Ectodermal cell (in vitro differentiated cells): ENCODE measurements around the gene UMAD1.

Source experiments
- H3K27ac ChIP-seq: 2 replicates; pipeline ENCODE4 v1.7.0; 2013; ENCODE audit warnings: mild to moderate bottlenecking, low read depth, low read length; ENCODE audit not compliant: insufficient read depth, poor library complexity, severe bottlenecking
- H3K27me3 ChIP-seq: 2 replicates; pipeline ENCODE4 v1.7.0; 2013; ENCODE audit warnings: mild to moderate bottlenecking, low read length; ENCODE audit not compliant: insufficient read depth, control insufficient read depth, poor library complexity, severe bottlenecking
- H3K36me3 ChIP-seq: one replicate; pipeline ENCODE4 v1.7.0; 2013; ENCODE audit warnings: low read length; ENCODE audit not compliant: control insufficient read depth, insufficient read depth
- H3K4me1 ChIP-seq: one replicate; pipeline ENCODE4 v1.7.0; 2013; ENCODE audit warnings: low read length; ENCODE audit not compliant: control insufficient read depth, insufficient read depth
- H3K4me3 ChIP-seq: 2 replicates; pipeline ENCODE4 v1.7.0; 2013; ENCODE audit warnings: low read depth, low read length, control low read depth; ENCODE audit not compliant: insufficient read depth
- H3K9me3 ChIP-seq: 2 replicates; pipeline ENCODE4 v1.7.0; 2013; ENCODE audit warnings: mild to moderate bottlenecking, low read length, moderate library complexity; ENCODE audit not compliant: control insufficient read depth
- WGBS, 2 experiments: methylation state at CpG; one replicate each; pipeline ENCODE4 v1.1.7; 2013; ENCODE audit warnings: missing lambda C conversion rate in 2 of 2; 5-methylcytosine and 5-hydroxymethylcytosine counted together

Gene UMAD1

DNA sequence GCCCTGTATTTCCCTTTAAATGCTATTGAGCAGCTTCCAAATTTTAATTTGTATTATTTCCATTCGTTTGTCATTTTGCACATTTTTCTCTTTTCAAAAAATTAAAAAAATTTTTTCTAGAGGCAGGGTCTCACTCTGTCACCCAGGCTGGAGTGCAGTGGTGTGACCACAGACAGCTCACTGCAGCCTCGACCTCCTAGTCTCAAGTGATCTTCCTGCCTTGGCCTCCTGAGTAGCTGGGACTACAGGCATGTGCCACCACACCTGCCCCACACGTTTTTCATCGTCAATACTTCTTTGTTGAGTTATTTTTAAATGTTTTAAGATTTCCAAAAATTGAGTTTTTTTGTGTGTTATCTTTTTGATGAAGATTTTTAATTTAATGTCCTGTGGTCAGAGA, 73.2 kb downstream of the UMAD1 start:
- H3K4me3 ChIP-seq: no peak overlapping the region
- H3K9me3 ChIP-seq: no peaks in the 10 kb centered on the region
- no peaks in the 10 kb centered on the region for H3K27me3 ChIP-seq
- no peaks in the 10 kb centered on the region for H3K36me3 ChIP-seq
- peaks cover 3% of the 10 kb centered on the region for H3K4me1 ChIP-seq
- WGBS, 2 experiments: 82 to 87% methylated on average over 4 of the region's 4 CpGs
- H3K27ac ChIP-seq: no peak overlapping the region

DNA sequence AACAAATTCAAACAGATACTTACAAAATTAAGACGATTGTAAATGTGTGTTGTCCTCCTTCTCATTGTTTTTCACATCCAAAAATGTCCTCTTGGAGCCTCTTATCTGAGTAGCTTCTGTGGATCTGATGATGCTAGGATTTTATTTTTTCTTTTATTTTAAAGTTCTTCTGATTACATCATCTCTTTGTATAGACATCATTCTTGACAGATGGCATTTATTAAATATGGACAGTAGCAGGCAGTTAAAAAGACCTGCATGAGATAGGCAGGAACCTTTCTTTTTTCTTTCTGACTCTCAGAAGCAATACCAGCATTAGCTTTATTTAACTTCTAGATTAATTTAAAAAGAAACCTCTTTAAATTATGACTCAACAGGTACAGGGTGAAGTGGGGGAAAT, 77.9 kb downstream of the UMAD1 start, which contains the start of gene RPA3:
Gene RPA3 (minus strand): TSS at position 116 of the 400 bp plus-strand sequence. CDS start 78,189 bp downstream, outside the sequence.
- Histone ChIP-seq H3K27me3 (no peaks in the 10 kb centered on the region), H3K36me3 (no peaks in the 10 kb centered on the region), H3K9me3 (no peaks in the 10 kb centered on the region), H3K4me3 (no peak within 1 kb of the TSS), H3K4me1 (no peaks in the 10 kb centered on the region), H3K27ac (no peak within 1 kb of the TSS)
- WGBS, 2 experiments: 100% methylated on average over 1 of the region's 1 CpG; no CpG with 5 or more reads in 1 of the 2 experiments

- no peaks in the 10 kb centered on the region for H3K36me3 ChIP-seq
- no peaks in the 10 kb centered on the region for H3K4me1 ChIP-seq
- H3K4me3 ChIP-seq: no peak overlapping the region
- no peaks in the 10 kb centered on the region for H3K9me3 ChIP-seq
- H3K27ac ChIP-seq: no peak overlapping the region
- 95 to 100% methylated on average over 2 of the region's 2 CpGs for WGBS, 2 experiments
- H3K27me3 ChIP-seq: no peaks in the 10 kb centered on the region
These were observed 78.7 kb downstream of the UMAD1 start for GRCh38 chr7:7719236-7719635.

DNA sequence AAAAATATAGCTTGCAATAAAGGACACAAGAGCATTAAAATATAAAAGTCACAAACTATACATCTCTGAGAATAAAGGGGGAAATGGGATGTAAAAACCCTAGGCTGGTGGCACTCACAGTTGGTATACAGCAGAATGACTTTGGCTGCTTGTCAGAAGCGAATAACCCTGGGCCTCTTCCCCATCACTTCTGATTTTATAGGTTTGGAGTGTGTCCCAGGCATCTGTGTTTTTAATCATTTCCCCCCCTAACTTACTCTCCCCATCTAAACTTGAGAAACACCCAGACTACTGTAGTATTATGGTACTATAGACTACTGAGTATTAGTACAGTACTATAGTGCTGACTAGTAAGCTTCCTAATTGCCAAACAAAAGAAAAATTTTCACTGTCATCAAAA, 79.6 kb downstream of the UMAD1 start:
- H3K27ac ChIP-seq: no peak overlapping the region
- H3K27me3 ChIP-seq: no peaks in the 10 kb centered on the region
- no peak overlapping the region for H3K4me3 ChIP-seq
- no peaks in the 10 kb centered on the region for H3K36me3 ChIP-seq
- 75 to 85% methylated on average over 1 of the region's 1 CpG for WGBS, 2 experiments
- H3K9me3 ChIP-seq: no peaks in the 10 kb centered on the region
- H3K4me1 ChIP-seq: no peaks in the 10 kb centered on the region

GRCh38 chr7:7720750-7721621, 80.4 kb downstream of the UMAD1 start:
- Histone ChIP-seq H3K4me1 (no peaks in the 10 kb centered on the region), H3K27ac (no peak overlapping the region), H3K36me3 (no peaks in the 10 kb centered on the region), H3K27me3 (no peaks in the 10 kb centered on the region), H3K9me3 (no peaks in the 10 kb centered on the region), H3K4me3 (no peak overlapping the region)
- WGBS, 2 experiments: 92 to 96% methylated on average over 5 of the region's 5 CpGs

- H3K4me1 ChIP-seq: peaks cover 6% of the 10 kb centered on the region
- H3K4me3 ChIP-seq: no peak overlapping the region
- H3K9me3 ChIP-seq: no peaks in the 10 kb centered on the region
- H3K36me3 ChIP-seq: no peaks in the 10 kb centered on the region
- H3K27me3 ChIP-seq: no peaks in the 10 kb centered on the region
- H3K27ac ChIP-seq: no peak overlapping the region
These were observed 91.2 kb downstream of the UMAD1 start for GRCh38 chr7:7731732-7732131.

DNA sequence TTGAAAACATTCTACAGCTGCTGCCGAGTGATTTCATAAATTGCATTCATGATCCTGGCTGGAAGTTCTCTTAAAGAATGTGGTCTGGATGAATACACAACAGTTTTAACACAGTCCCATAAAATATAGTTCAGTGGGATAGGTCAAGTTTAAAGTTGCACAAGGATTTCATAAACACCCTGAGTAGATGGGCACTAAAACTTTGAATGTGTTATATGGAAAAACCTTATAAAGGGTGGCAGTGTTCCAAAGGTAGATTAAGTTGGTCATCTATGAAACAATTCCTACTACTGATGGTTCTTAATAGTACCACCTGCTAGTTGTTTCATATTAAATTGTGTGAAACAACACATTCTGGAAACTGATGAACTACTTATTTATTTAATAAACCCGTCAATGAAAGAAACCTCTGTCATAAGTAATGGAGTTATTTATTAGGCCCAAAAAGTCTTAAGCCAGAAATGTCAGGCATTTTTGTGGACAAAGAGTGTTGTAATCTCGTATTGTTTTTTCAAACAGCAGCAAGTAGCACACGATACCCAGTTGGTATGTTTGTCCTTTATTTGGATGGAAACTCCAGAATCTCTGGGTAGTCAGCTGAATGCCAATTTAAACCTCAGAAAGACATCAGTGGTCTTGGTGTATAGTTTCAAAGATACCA, 92.2 kb downstream of the UMAD1 start:
- H3K27me3 ChIP-seq: no peaks in the 10 kb centered on the region
- 90 to 92% methylated on average over 4 of the region's 4 CpGs for WGBS, 2 experiments
- no peaks in the 10 kb centered on the region for H3K9me3 ChIP-seq
- H3K4me1 ChIP-seq: peaks cover 9% of the 10 kb centered on the region
- no peak overlapping the region for H3K4me3 ChIP-seq
- peak overlapping the region; percentile 8 for H3K27ac ChIP-seq
- no peaks in the 10 kb centered on the region for H3K36me3 ChIP-seq

DNA sequence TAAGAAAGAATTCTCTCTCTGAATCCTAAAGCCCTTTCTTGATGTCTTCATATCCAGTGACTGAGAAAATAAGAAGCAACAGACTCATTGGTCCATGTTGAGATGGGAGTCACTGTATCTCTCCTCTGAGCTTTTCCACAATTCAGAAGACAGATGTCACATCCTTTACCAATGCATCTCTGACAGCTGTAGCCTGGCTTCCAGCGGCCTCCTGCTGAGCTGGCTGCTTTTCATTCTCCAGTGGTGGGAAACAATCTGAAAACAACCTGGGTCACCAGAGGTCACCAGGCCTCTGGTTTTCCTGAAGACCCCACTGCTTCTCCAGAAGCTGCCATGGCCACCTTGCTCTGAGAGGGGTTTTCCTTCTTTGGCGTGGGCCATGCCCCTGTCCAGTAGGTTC, 96.1 kb downstream of the UMAD1 start:
- WGBS, 2 experiments: 35 to 69% methylated on average over 1 to 2 of the region's 2 CpGs
- H3K9me3 ChIP-seq: no peaks in the 10 kb centered on the region
- peak overlapping the region; percentile 6 for H3K27ac ChIP-seq
- no peak overlapping the region for H3K4me3 ChIP-seq
- peaks cover 20% of the 10 kb centered on the region for H3K4me1 ChIP-seq
- H3K36me3 ChIP-seq: no peaks in the 10 kb centered on the region
- H3K27me3 ChIP-seq: no peaks in the 10 kb centered on the region

GRCh38 chr7:7737674-7738073, 97.1 kb downstream of the UMAD1 start:
- Histone ChIP-seq H3K36me3 (no peaks in the 10 kb centered on the region), H3K4me3 (no peak overlapping the region), H3K27ac (no peak overlapping the region), H3K4me1 (peaks cover 20% of the 10 kb centered on the region), H3K9me3 (no peaks in the 10 kb centered on the region), H3K27me3 (no peaks in the 10 kb centered on the region)

- H3K4me1 ChIP-seq: peaks cover 20% of the 10 kb centered on the region
- H3K9me3 ChIP-seq: no peaks in the 10 kb centered on the region
- 80 to 93% methylated on average over 1 of the region's 1 CpG for WGBS, 2 experiments
- H3K27ac ChIP-seq: no peak overlapping the region
- no peaks in the 10 kb centered on the region for H3K27me3 ChIP-seq
- no peak overlapping the region for H3K4me3 ChIP-seq
- H3K36me3 ChIP-seq: no peaks in the 10 kb centered on the region
These were observed 97.6 kb downstream of the UMAD1 start for GRCh38 chr7:7738177-7738576.
